ENCODE measurements around the gene PRKCH. TPM values are rescaled to one million over a fixed set of nuclear protein-coding genes. Genes with fewer than 3 reads are reported as not detected.
A peak's percentile ranks its signal among the peaks of the same experiment; 100 is the strongest.

The PRKCH gene
- total and polyA plus RNA-seq, 2 donors (not counting 3 experiments of a cell fraction or from before 2014, with no cell fraction given) = 97.7 to 103 TPM

GRCh38 chr14:61300209-61300608 is 21.2 kb upstream of the PRKCH start:
- Histone ChIP-seq H3K9me1 (replicated peaks; ENCODE audit: control insufficient read depth, extremely low read depth, insufficient read depth, low read length) (no peaks in the 10 kb centered on the region), H3K9ac (replicated peaks; ENCODE audit: extremely low read depth, insufficient read depth, low read length) (no peak overlapping the region), H3K9me3 (replicated peaks; ENCODE audit: control insufficient read depth, insufficient read depth, low read length) (no peaks in the 10 kb centered on the region), H3K4me2 (ENCODE audit: insufficient read depth, low read length) (peak overlapping the region; percentile 22), H3K4me3 (replicated peaks in 1 of 3; ENCODE audit: insufficient read depth in 1 of 3, low read depth in 1 of 3, low read length in 3 of 3) (no peak overlapping the region), H3K27me3 (ENCODE audit: control insufficient read depth in 2 of 2, insufficient read depth in 2 of 2, low read length in 2 of 2) (no peaks in the 10 kb centered on the region), H3K36me3 (ENCODE audit: control insufficient read depth in 2 of 2, extremely low read depth in 1 of 2, insufficient read depth in 2 of 2, low read length in 2 of 2) (no peaks in the 10 kb centered on the region), H2AFZ (ENCODE audit: low read depth, low read length) (no peak overlapping the region), H4K20me1 (replicated peaks; ENCODE audit: control insufficient read depth, extremely low read depth, insufficient read depth, low read length) (no peaks in the 10 kb centered on the region), H3K4me1 (ENCODE audit: control insufficient read depth, extremely low read depth, insufficient read depth, low read length) (peaks cover 29% of the 10 kb centered on the region), H3K79me2 (ENCODE audit: control insufficient read depth, insufficient read depth, low read length) (no peaks in the 10 kb centered on the region), H3K27ac (ENCODE audit: insufficient read depth, low read depth, low read length) (no peak overlapping the region)
- ChIA-PET CTCF (interaction anchor here (0.6 to 1.6 kb wide), 7 partner anchors 16 to 172 kb away, joined by 3 to 5 read pairs (median 4); no protein-coding TSS in a partner anchor), POLR2A (no interaction called here)
- no peak for FAIRE-seq
- no peak for TF ChIP-seq FOS (IDR thresholded peaks at IDR 0.05; ENCODE audit: borderline replicate concordance, insufficient read depth, low read length)
- TF ChIP-seq GATA2 (IDR thresholded peaks at IDR 0.05; ENCODE audit: insufficient read depth, insufficient read length, low read depth, low read length) = no peak
- TF ChIP-seq CTCF (IDR thresholded peaks at IDR 0.05; ENCODE audit: extremely low read depth in 1 of 2, insufficient read depth in 1 of 2, low read depth in 1 of 2, low read length in 2 of 2) = no peak
- TF ChIP-seq POLR2AphosphoS5 (IDR thresholded peaks at IDR 0.05; ENCODE audit: insufficient read depth, low read depth, low read length) = no peak
- no peak for TF ChIP-seq POLR2A (IDR thresholded peaks at IDR 0.05; ENCODE audit: low read depth, low read length)
- TF ChIP-seq MYC (IDR thresholded peaks at IDR 0.05; ENCODE audit: low read depth, low read length) = no peak
- TF ChIP-seq MAX (IDR thresholded peaks at IDR 0.05; ENCODE audit: insufficient read depth, insufficient read length) = no peak
- TF ChIP-seq JUN (IDR thresholded peaks at IDR 0.05; ENCODE audit: borderline replicate concordance, insufficient read depth, insufficient read length, low read depth) = no peak
- no peak for TF ChIP-seq EZH2 (IDR thresholded peaks at IDR 0.05; ENCODE audit: borderline replicate concordance, low read depth, low read length, severe bottlenecking)
- peak; percentile 50 for DNase-seq (ENCODE audit: low read depth, low spot score)
- intact Hi-C loops (cut with micrococcal nuclease) (no loop called here), dilution Hi-C loops (cut with MboI; ENCODE audit: extremely low pct_ligation_motif_present, low sequenced_read_pairs) (no loop called here)
- BruUV-seq (replicated peaks) = no TSS peak
